Vagina (tissue), 2 donors: ENCODE data around the gene MMP20. TPM values are rescaled to one million over a fixed set of nuclear protein-coding genes. Genes with fewer than 3 reads are reported as not detected.
A peak's percentile ranks its signal among the peaks of the same experiment; 100 is the strongest.

ENCODE experiments used
- DNase-seq, 2 donors: peaks; one replicate each; pipeline ENCODE4 v3.0.0-alpha.2; 2017; ENCODE audit errors: extremely low spot score in 2 of 2
- H3K27ac ChIP-seq: fragments of 200-600 bp; sonication (generic); one replicate; pipeline ENCODE4 v1.5.1; 2019
- H3K27me3 ChIP-seq: fragments of 200-600 bp; sonication (generic); one replicate; pipeline ENCODE4 v1.5.1; 2019
- H3K36me3 ChIP-seq, 2 donors: fragments of 200-600 bp; sonication (generic); one replicate each; pipeline ENCODE4 v1.5.1; 2017 to 2019
- H3K4me1 ChIP-seq: fragments of 200-600 bp; sonication (generic); one replicate; pipeline ENCODE4 v1.5.1; 2019
- H3K4me3 ChIP-seq, 2 donors: fragments of 200-600 bp; sonication (generic); 1 replicate in 1 of 2; 2 replicates in 1 of 2; pipeline ENCODE4 v1.5.1; 2016 to 2019
- H3K9me3 ChIP-seq: fragments of 200-600 bp; sonication (generic); one replicate; pipeline ENCODE4 v1.5.1; 2019
- POLR2A ChIP-seq, 2 donors: fragments of 450-650 bp; IDR thresholded peaks; one replicate each; pipeline ENCODE4 v1.6.1; 2017; ENCODE audit warnings: antibody characterized with exemption in 2 of 2, mild to moderate bottlenecking in 2 of 2, moderate library complexity in 2 of 2
- POLR2AphosphoS5 ChIP-seq, 2 donors: sonication (generic); formaldehyde crosslinking; IDR thresholded peaks; one replicate each; pipeline ENCODE4 v1.9.0; 2017; ENCODE audit warnings: antibody characterized with exemption in 2 of 2, mild to moderate bottlenecking in 2 of 2, low read depth in 1 of 2; ENCODE audit not compliant: insufficient read depth in 1 of 2
- intact Hi-C: fragments of 100-400 bp; cut with DNase I; formaldehyde crosslinking; loops from one replicate; pipeline ENCODE4 v1.15.1; 2023
- total RNA-seq: library from RNA; depleted of rRNA; stranded (reverse); fragments of >200 nt; gene quantifications from one replicate; pipeline ENCODE4 v1.2.3, GENCODE V29; 2016
- TF ChIP-seq, protein P1 (sequence below), 3 experiments: fragments of 450-650 bp in 2 of 3; fragments of 200-600 bp in 1 of 3; sonication (generic) in 1 of 3; IDR thresholded peaks; one replicate each; pipeline ENCODE4 v1.5.1; 2017 to 2019; ENCODE audit warnings: antibody characterized with exemption in 3 of 3, mild to moderate bottlenecking in 2 of 3, moderate library complexity in 2 of 3

MMP20 gene
- total RNA-seq, 1 donor from 2014 or later = not detected

DNA sequence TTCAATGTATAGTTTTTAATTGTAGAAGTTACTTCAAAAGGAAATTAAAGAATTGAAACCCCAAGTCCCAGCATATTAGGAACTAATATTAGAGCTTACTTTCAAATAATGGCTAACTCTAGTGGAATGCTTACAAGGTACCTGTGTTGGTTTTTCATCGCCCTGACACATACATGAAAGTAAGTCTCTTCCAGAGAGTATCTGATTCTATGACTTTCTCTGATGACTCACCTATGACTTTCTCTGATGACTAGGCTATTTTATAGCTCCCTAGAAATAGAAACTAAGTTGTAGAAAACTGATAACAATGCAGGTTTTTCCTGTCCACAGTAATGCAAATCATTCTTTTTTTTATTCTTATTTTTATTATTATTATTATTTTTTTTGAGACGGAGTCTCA, 61.0 kb downstream of the MMP20 start:
- Histone ChIP-seq H3K4me1 (peaks cover 22% of the 10 kb centered on the region), H3K36me3 (no peaks in the 10 kb centered on the region), H3K4me3 (no peak overlapping the region), H3K27me3 (no peaks in the 10 kb centered on the region), H3K9me3 (no peaks in the 10 kb centered on the region), H3K27ac (no peak overlapping the region)
- TF ChIP-seq POLR2A (IDR thresholded peaks at IDR 0.05) (no peak), POLR2AphosphoS5 (IDR thresholded peaks at IDR 0.05; ENCODE audit: insufficient read depth in 1 of 2, low read depth in 1 of 2) (peak in 1 of 2 donors; percentile 77)
- intact Hi-C loops = no loop called here
- DNase-seq = no peak

GRCh38 chr11:102561636-102562035, 63.5 kb downstream of the MMP20 start:
- H3K27me3 ChIP-seq = no peaks in the 10 kb centered on the region
- TF ChIP-seq POLR2A (IDR thresholded peaks at IDR 0.05) (no peak), POLR2AphosphoS5 (IDR thresholded peaks at IDR 0.05; ENCODE audit: insufficient read depth in 1 of 2, low read depth in 1 of 2) (no peak)
- TF ChIP-seq, protein P1, sequence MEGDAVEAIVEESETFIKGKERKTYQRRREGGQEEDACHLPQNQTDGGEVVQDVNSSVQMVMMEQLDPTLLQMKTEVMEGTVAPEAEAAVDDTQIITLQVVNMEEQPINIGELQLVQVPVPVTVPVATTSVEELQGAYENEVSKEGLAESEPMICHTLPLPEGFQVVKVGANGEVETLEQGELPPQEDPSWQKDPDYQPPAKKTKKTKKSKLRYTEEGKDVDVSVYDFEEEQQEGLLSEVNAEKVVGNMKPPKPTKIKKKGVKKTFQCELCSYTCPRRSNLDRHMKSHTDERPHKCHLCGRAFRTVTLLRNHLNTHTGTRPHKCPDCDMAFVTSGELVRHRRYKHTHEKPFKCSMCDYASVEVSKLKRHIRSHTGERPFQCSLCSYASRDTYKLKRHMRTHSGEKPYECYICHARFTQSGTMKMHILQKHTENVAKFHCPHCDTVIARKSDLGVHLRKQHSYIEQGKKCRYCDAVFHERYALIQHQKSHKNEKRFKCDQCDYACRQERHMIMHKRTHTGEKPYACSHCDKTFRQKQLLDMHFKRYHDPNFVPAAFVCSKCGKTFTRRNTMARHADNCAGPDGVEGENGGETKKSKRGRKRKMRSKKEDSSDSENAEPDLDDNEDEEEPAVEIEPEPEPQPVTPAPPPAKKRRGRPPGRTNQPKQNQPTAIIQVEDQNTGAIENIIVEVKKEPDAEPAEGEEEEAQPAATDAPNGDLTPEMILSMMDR (IDR thresholded peaks at IDR 0.05) = no peak
- H3K36me3 ChIP-seq = no peaks in the 10 kb centered on the region
- no peak overlapping the region for H3K4me3 ChIP-seq
- no peaks in the 10 kb centered on the region for H3K9me3 ChIP-seq
- H3K27ac ChIP-seq = peak overlapping the region; percentile 61
- peaks cover 22% of the 10 kb centered on the region for H3K4me1 ChIP-seq
- intact Hi-C loops = no loop called here
- no peak for DNase-seq

- no peak for DNase-seq
- intact Hi-C loops = no loop called here
- H3K4me1 ChIP-seq = peaks cover 22% of the 10 kb centered on the region
- peak overlapping the region; percentile 29 to 39 for H3K4me3 ChIP-seq
- H3K27me3 ChIP-seq = no peaks in the 10 kb centered on the region
- TF ChIP-seq POLR2AphosphoS5 (IDR thresholded peaks at IDR 0.05; ENCODE audit: insufficient read depth in 1 of 2, low read depth in 1 of 2) (peak in 1 of 2 donors; percentile 96), POLR2A (IDR thresholded peaks at IDR 0.05) (no peak)
- TF ChIP-seq, protein P1 (IDR thresholded peaks at IDR 0.05) = no peak
- H3K9me3 ChIP-seq = no peaks in the 10 kb centered on the region
- no peaks in the 10 kb centered on the region for H3K36me3 ChIP-seq
- H3K27ac ChIP-seq = peak overlapping the region; percentile 61
Measured at GRCh38 chr11:102560555-102561011, 64.5 kb downstream of the MMP20 start.

GRCh38 chr11:102559839-102560238, 65.3 kb downstream of the MMP20 start:
- no peak for DNase-seq
- H3K4me3 ChIP-seq = no peak overlapping the region
- peak overlapping the region; percentile 61 for H3K27ac ChIP-seq
- peaks cover 22% of the 10 kb centered on the region for H3K4me1 ChIP-seq
- intact Hi-C loops = no loop called here
- no peaks in the 10 kb centered on the region for H3K36me3 ChIP-seq
- no peaks in the 10 kb centered on the region for H3K27me3 ChIP-seq
- TF ChIP-seq, protein P1 (IDR thresholded peaks at IDR 0.05) = no peak
- TF ChIP-seq POLR2AphosphoS5 (IDR thresholded peaks at IDR 0.05; ENCODE audit: insufficient read depth in 1 of 2, low read depth in 1 of 2) (no peak), POLR2A (IDR thresholded peaks at IDR 0.05) (no peak)
- no peaks in the 10 kb centered on the region for H3K9me3 ChIP-seq

DNA sequence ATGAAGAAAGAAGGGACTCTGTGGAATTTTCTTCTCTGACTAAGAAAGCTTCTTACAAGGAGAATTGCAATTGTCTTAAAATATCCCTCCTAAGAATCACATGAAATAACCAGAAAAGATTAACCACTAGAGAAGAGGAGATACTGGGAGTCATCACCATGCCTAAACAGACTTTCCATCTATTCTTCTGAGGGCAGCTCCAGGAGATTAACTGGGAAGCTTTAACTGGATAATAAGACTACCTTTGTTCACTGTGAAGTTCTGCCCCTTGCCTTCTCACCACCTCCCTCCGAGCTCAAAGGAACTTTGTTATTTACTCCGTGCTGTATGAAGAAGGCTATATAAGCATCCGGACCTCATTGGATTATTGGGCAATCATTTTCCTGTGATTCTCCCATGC, 70.0 kb downstream of the MMP20 start:
- no peak overlapping the region for H3K4me3 ChIP-seq
- H3K36me3 ChIP-seq = no peaks in the 10 kb centered on the region
- H3K9me3 ChIP-seq = no peaks in the 10 kb centered on the region
- intact Hi-C loops = no loop called here
- H3K27me3 ChIP-seq = no peaks in the 10 kb centered on the region
- TF ChIP-seq POLR2AphosphoS5 (IDR thresholded peaks at IDR 0.05; ENCODE audit: insufficient read depth in 1 of 2, low read depth in 1 of 2) (no peak), POLR2A (IDR thresholded peaks at IDR 0.05) (no peak)
- TF ChIP-seq, protein P1 (IDR thresholded peaks at IDR 0.05) = no peak
- H3K4me1 ChIP-seq = peaks cover 10% of the 10 kb centered on the region
- no peak for DNase-seq
- no peak overlapping the region for H3K27ac ChIP-seq
